Vagina (tissue), 2 donors: ENCODE results near the gene SLC16A2. TPM values are rescaled to one million over a fixed set of nuclear protein-coding genes. Genes with fewer than 3 reads are reported as not detected.

ENCODE experiments used
- DNase-seq, 2 donors: peaks; one replicate each; pipeline ENCODE4 v3.0.0-alpha.2; 2017; ENCODE audit errors: extremely low spot score in 2 of 2
- H3K27ac ChIP-seq: fragments of 200-600 bp; sonication (generic); one replicate; pipeline ENCODE4 v1.5.1; 2019
- H3K27me3 ChIP-seq: fragments of 200-600 bp; sonication (generic); one replicate; pipeline ENCODE4 v1.5.1; 2019
- H3K36me3 ChIP-seq, 2 donors: fragments of 200-600 bp; sonication (generic); one replicate each; pipeline ENCODE4 v1.5.1; 2017 to 2019
- H3K4me1 ChIP-seq: fragments of 200-600 bp; sonication (generic); one replicate; pipeline ENCODE4 v1.5.1; 2019
- H3K4me3 ChIP-seq, 2 donors: fragments of 200-600 bp; sonication (generic); 1 replicate in 1 of 2; 2 replicates in 1 of 2; pipeline ENCODE4 v1.5.1; 2016 to 2019
- H3K9me3 ChIP-seq: fragments of 200-600 bp; sonication (generic); one replicate; pipeline ENCODE4 v1.5.1; 2019
- POLR2A ChIP-seq, 2 donors: fragments of 450-650 bp; IDR thresholded peaks; one replicate each; pipeline ENCODE4 v1.6.1; 2017; ENCODE audit warnings: antibody characterized with exemption in 2 of 2, mild to moderate bottlenecking in 2 of 2, moderate library complexity in 2 of 2
- POLR2AphosphoS5 ChIP-seq, 2 donors: sonication (generic); formaldehyde crosslinking; IDR thresholded peaks; one replicate each; pipeline ENCODE4 v1.9.0; 2017; ENCODE audit warnings: antibody characterized with exemption in 2 of 2, mild to moderate bottlenecking in 2 of 2, low read depth in 1 of 2; ENCODE audit not compliant: insufficient read depth in 1 of 2
- intact Hi-C: fragments of 100-400 bp; cut with DNase I; formaldehyde crosslinking; loops from one replicate; pipeline ENCODE4 v1.15.1; 2023
- total RNA-seq: library from RNA; depleted of rRNA; stranded (reverse); fragments of >200 nt; gene quantifications from one replicate; pipeline ENCODE4 v1.2.3, GENCODE V29; 2016
- TF ChIP-seq, protein P1 (sequence below), 3 experiments: fragments of 450-650 bp in 2 of 3; fragments of 200-600 bp in 1 of 3; sonication (generic) in 1 of 3; IDR thresholded peaks; one replicate each; pipeline ENCODE4 v1.5.1; 2017 to 2019; ENCODE audit warnings: antibody characterized with exemption in 3 of 3, mild to moderate bottlenecking in 2 of 3, moderate library complexity in 2 of 3

The SLC16A2 gene
- total RNA-seq, 1 donor from 2014 or later, result 6.9 TPM

DNA sequence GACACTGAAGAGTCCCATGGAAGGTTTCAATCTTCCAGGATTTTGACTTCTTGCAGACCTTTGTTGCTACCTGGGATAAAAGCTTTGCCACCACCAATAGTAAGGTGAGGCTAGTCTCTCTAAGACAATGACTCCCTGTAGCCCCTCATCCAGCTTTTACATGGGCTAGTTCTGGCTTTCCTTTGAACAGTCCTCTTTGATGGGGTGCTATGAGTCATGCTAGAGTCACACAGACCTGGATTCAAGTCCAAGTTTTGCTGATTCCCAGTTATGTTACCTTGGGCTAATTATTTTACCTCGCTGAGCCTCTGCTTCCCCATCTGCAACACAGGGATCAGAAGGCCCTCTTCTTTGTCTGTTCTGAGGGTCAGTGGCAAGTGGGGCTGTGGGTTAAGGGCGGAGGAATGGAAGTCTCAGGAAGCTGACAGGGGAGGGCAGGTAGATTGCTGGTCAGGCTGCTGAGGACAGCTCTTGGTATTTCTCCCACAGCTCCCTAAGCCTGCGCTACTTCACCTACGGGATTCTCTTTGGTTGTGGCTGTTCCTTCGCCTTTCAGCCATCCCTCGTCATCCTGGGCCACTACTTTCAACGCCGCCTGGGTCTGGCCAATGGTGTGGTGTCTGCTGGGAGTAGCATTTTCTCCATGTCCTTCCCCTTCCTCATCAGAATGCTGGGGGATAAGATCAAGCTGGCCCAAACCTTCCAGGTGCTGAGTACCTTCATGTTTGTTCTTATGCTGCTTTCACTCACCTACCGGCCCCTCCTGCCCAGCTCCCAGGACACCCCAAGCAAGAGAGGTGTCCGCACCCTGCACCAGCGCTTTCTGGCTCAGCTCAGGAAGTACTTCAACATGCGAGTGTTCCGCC lies 102.8 kb downstream of the SLC16A2 start:
- H3K4me3 ChIP-seq, result no peak overlapping the region
- no peaks in the 10 kb centered on the region for H3K4me1 ChIP-seq
- TF ChIP-seq POLR2A (IDR thresholded peaks at IDR 0.05), result no peak
- TF ChIP-seq, protein P1, sequence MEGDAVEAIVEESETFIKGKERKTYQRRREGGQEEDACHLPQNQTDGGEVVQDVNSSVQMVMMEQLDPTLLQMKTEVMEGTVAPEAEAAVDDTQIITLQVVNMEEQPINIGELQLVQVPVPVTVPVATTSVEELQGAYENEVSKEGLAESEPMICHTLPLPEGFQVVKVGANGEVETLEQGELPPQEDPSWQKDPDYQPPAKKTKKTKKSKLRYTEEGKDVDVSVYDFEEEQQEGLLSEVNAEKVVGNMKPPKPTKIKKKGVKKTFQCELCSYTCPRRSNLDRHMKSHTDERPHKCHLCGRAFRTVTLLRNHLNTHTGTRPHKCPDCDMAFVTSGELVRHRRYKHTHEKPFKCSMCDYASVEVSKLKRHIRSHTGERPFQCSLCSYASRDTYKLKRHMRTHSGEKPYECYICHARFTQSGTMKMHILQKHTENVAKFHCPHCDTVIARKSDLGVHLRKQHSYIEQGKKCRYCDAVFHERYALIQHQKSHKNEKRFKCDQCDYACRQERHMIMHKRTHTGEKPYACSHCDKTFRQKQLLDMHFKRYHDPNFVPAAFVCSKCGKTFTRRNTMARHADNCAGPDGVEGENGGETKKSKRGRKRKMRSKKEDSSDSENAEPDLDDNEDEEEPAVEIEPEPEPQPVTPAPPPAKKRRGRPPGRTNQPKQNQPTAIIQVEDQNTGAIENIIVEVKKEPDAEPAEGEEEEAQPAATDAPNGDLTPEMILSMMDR (IDR thresholded peaks at IDR 0.05), result no peak
- no peak for TF ChIP-seq POLR2AphosphoS5 (IDR thresholded peaks at IDR 0.05; ENCODE audit: insufficient read depth in 1 of 2, low read depth in 1 of 2)
- no peak overlapping the region for H3K27ac ChIP-seq
- peak in 1 of 2 donors; percentile 74 for DNase-seq
- no peaks in the 10 kb centered on the region for H3K27me3 ChIP-seq
- H3K9me3 ChIP-seq, result no peaks in the 10 kb centered on the region
- H3K36me3 ChIP-seq, result no peaks in the 10 kb centered on the region
- intact Hi-C loops, result no loop called here

DNA sequence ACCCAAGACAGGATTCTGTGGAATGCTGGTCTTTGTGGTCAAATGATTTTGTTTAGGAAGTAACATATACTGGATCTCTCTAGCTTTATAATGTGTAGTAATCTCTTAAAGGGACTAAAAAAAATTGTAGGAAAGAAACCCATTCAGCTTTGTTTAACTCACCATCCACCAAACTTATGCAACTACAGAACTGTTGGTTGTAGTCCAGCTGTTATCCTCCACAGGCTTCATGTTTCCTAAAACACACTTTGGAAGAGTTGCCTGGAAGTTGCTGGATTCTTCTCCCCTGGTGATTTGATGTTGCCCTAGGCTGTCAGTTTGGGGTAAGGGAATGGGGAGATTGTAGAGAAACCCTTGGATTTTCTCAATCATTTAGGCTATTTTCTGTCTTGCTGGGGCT lies 103.8 kb downstream of the SLC16A2 start:
- Histone ChIP-seq H3K9me3 (no peaks in the 10 kb centered on the region), H3K4me1 (no peaks in the 10 kb centered on the region), H3K36me3 (no peaks in the 10 kb centered on the region), H3K27ac (no peak overlapping the region), H3K27me3 (no peaks in the 10 kb centered on the region), H3K4me3 (no peak overlapping the region)
- peak in 1 of 2 donors; percentile 28 for DNase-seq
- TF ChIP-seq POLR2A (IDR thresholded peaks at IDR 0.05), result no peak
- no peak for TF ChIP-seq POLR2AphosphoS5 (IDR thresholded peaks at IDR 0.05; ENCODE audit: insufficient read depth in 1 of 2, low read depth in 1 of 2)
- TF ChIP-seq, protein P1 (IDR thresholded peaks at IDR 0.05), result no peak
- intact Hi-C loops, result no loop called here

DNA sequence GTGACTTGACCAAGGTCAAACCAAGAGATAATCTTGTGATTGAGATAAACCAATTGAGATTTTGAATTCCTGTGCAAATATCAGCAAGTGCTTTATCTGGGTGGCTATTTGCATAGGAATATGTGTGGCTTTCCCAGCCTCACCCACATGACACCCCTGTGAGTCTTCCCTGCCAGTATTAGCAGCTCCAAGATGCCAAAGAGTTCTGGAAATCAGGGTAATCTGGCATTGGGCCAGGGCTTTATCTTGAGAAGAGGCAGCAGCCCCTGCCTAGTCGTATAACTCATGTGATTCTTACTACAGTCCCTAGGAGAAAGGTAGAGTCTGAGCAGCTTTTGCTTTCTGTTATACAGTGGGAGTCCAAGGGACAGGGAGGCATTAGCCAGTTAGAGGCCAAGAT lies 105.5 kb downstream of the SLC16A2 start:
- Histone ChIP-seq H3K27ac (no peak overlapping the region), H3K4me3 (no peak overlapping the region), H3K9me3 (no peaks in the 10 kb centered on the region), H3K36me3 (no peaks in the 10 kb centered on the region), H3K27me3 (no peaks in the 10 kb centered on the region), H3K4me1 (no peaks in the 10 kb centered on the region)
- TF ChIP-seq POLR2AphosphoS5 (IDR thresholded peaks at IDR 0.05; ENCODE audit: insufficient read depth in 1 of 2, low read depth in 1 of 2) (no peak), POLR2A (IDR thresholded peaks at IDR 0.05) (no peak)
- TF ChIP-seq, protein P1 (IDR thresholded peaks at IDR 0.05), result no peak
- DNase-seq, result peak in 1 of 2 donors; percentile 25
- intact Hi-C loops, result no loop called here

DNA sequence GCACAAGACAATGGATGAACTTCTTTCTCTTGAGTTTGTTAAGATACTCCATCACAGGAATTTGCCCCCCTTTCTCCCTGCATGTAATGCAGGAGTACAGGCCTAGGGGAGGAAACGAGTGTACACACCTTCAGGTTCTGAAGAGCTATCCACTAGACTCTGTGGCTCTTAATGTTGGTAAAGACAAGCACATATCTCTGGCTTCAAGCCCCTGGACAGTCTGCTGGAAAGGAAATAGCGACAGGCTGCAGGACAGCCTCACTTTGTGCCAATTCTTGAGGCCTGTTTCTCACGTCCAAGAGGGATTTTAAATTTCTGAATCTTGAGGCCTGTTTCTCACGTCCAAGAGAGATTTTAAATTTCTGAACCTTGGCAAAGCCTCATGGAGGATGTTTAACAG lies 106.1 kb downstream of the SLC16A2 start:
- intact Hi-C loops, result no loop called here
- H3K4me1 ChIP-seq, result no peaks in the 10 kb centered on the region
- peak in 1 of 2 donors; percentile 22 for DNase-seq
- H3K27ac ChIP-seq, result no peak overlapping the region
- TF ChIP-seq, protein P1 (IDR thresholded peaks at IDR 0.05), result no peak
- TF ChIP-seq POLR2AphosphoS5 (IDR thresholded peaks at IDR 0.05; ENCODE audit: insufficient read depth in 1 of 2, low read depth in 1 of 2), result no peak
- no peak for TF ChIP-seq POLR2A (IDR thresholded peaks at IDR 0.05)
- no peak overlapping the region for H3K4me3 ChIP-seq
- no peaks in the 10 kb centered on the region for H3K27me3 ChIP-seq
- no peaks in the 10 kb centered on the region for H3K9me3 ChIP-seq
- H3K36me3 ChIP-seq, result no peaks in the 10 kb centered on the region

DNA sequence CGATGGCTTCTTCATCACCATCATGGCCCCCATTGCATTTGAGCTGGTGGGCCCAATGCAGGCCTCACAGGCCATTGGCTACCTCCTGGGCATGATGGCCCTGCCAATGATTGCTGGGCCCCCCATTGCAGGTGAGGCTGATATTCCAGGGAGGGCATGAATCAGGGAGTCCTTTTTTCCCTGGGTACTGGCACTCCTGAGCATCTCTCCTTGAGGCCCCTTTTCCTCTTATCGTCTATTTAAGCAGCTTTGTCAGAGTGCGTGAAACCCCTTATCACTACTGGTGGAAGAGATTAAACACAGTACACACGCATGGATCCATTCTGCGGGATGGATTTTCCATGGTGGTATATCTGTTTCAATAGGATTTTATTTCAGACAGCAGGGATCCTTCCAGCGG lies 108.0 kb downstream of the SLC16A2 start:
- Histone ChIP-seq H3K27me3 (no peaks in the 10 kb centered on the region), H3K36me3 (no peaks in the 10 kb centered on the region), H3K4me3 (no peak overlapping the region), H3K9me3 (no peaks in the 10 kb centered on the region), H3K27ac (no peak overlapping the region), H3K4me1 (no peaks in the 10 kb centered on the region)
- peak in 1 of 2 donors; percentile 79 for DNase-seq
- no peak for TF ChIP-seq POLR2A (IDR thresholded peaks at IDR 0.05)
- TF ChIP-seq POLR2AphosphoS5 (IDR thresholded peaks at IDR 0.05; ENCODE audit: insufficient read depth in 1 of 2, low read depth in 1 of 2), result no peak
- TF ChIP-seq, protein P1 (IDR thresholded peaks at IDR 0.05), result no peak
- intact Hi-C loops, result no loop called here
